ENCODE measurements around the gene CSPG4.
"Not testable (repeated sequence)": the region's sequence is repeated elsewhere in the genome, so short reads cannot be mapped to it uniquely, and the experiment has no call there.

Gene CSPG4

GRCh38 chr15:75720297-75720696 lies 7.6 kb upstream of the CSPG4 start:
- no peak for DNase-seq
- H3K79me2 ChIP-seq (ENCODE audit: low read length): no peaks in the 10 kb centered on the region

GRCh38 chr15:75718328-75718727 lies 5.7 kb upstream of the CSPG4 start:
- Histone ChIP-seq H3K36me3 (replicated peaks; ENCODE audit: insufficient read depth, low read length) (no peaks in the 10 kb centered on the region), H3K4me3 (ENCODE audit: low read length) (no peak overlapping the region), H3K4me2 (ENCODE audit: low read depth, low read length) (no peak overlapping the region), H2AFZ (ENCODE audit: low read length) (no peak overlapping the region), H3K9me2 (replicated peaks; ENCODE audit: insufficient read depth, low read length) (no peaks in the 10 kb centered on the region), H3K27me3 (replicated peaks; ENCODE audit: insufficient read depth, low read length) (peaks cover 3% of the 10 kb centered on the region; the same call in 1 of the 2 replicates), H3K79me2 (ENCODE audit: low read length) (no peaks in the 10 kb centered on the region), H4K20me1 (ENCODE audit: insufficient read depth, low read length) (no peaks in the 10 kb centered on the region), H3K4me1 (ENCODE audit: low read length) (0 out of 2 replicates have a peak, but pooled peaks cover 1% of the 10 kb centered on the region), H3K27ac (ENCODE audit: low read length) (no peak overlapping the region), H3F3A (ENCODE audit: insufficient read depth, low read length) (no peaks in the 10 kb centered on the region), H3K9ac (ENCODE audit: low read length) (no peak overlapping the region), H3K9me3 (replicated peaks; ENCODE audit: insufficient read depth, low read length) (no peaks in the 10 kb centered on the region)
- no peak for DNase-seq
- TF ChIP-seq CTCF (IDR thresholded peaks at IDR 0.05; ENCODE audit: low read length) (no peak), EZH2 (optimal IDR thresholded peaks at IDR 0.05; ENCODE audit: low read depth, low read length) (no peak), EZH2phosphoT487 (IDR thresholded peaks at IDR 0.05; ENCODE audit: low read length) (no peak)

More at GRCh38 chr15:75720297-75720696, 7.6 kb upstream of the CSPG4 start:
- TF ChIP-seq EZH2 (optimal IDR thresholded peaks at IDR 0.05; ENCODE audit: low read depth, low read length) (no peak), CTCF (IDR thresholded peaks at IDR 0.05; ENCODE audit: low read length) (no peak), EZH2phosphoT487 (IDR thresholded peaks at IDR 0.05; ENCODE audit: low read length) (no peak)
- Histone ChIP-seq H2AFZ (ENCODE audit: low read length) (no peak overlapping the region), H3K4me1 (ENCODE audit: low read length) (peaks cover 8% of the 10 kb centered on the region), H3K27ac (ENCODE audit: low read length) (no peak overlapping the region), H3K4me3 (ENCODE audit: low read length) (no peak overlapping the region), H4K20me1 (ENCODE audit: insufficient read depth, low read length) (no peaks in the 10 kb centered on the region), H3K4me2 (ENCODE audit: low read depth, low read length) (no peak overlapping the region), H3K27me3 (replicated peaks; ENCODE audit: insufficient read depth, low read length) (no peaks in the 10 kb centered on the region), H3K36me3 (replicated peaks; ENCODE audit: insufficient read depth, low read length) (no peaks in the 10 kb centered on the region), H3K9ac (ENCODE audit: low read length) (no peak overlapping the region), H3F3A (ENCODE audit: insufficient read depth, low read length) (no peaks in the 10 kb centered on the region), H3K9me2 (replicated peaks; ENCODE audit: insufficient read depth, low read length) (no peaks in the 10 kb centered on the region), H3K9me3 (replicated peaks; ENCODE audit: insufficient read depth, low read length) (no peaks in the 10 kb centered on the region)

GRCh38 chr15:75717001-75717400 lies 4.4 kb upstream of the CSPG4 start:
- H3K4me2 ChIP-seq (ENCODE audit: low read depth, low read length); H3K9ac ChIP-seq (ENCODE audit: low read length); H3F3A ChIP-seq (ENCODE audit: insufficient read depth, low read length); DNase-seq; H3K27ac ChIP-seq (ENCODE audit: low read length); H3K9me2 ChIP-seq (replicated peaks; ENCODE audit: insufficient read depth, low read length); H3K9me3 ChIP-seq (replicated peaks; ENCODE audit: insufficient read depth, low read length); H3K79me2 ChIP-seq (ENCODE audit: low read length); H2AFZ ChIP-seq (ENCODE audit: low read length); H4K20me1 ChIP-seq (ENCODE audit: insufficient read depth, low read length); H3K36me3 ChIP-seq (replicated peaks; ENCODE audit: insufficient read depth, low read length); H3K4me1 ChIP-seq (ENCODE audit: low read length); H3K4me3 ChIP-seq (ENCODE audit: low read length): not testable (repeated sequence)
- H3K27me3 ChIP-seq (replicated peaks; ENCODE audit: insufficient read depth, low read length): peaks cover 13% of the 10 kb centered on the region

- not testable (repeated sequence) for H3K9me3 ChIP-seq (replicated peaks; ENCODE audit: insufficient read depth, low read length); H3K36me3 ChIP-seq (replicated peaks; ENCODE audit: insufficient read depth, low read length); H3K27ac ChIP-seq (ENCODE audit: low read length); H3F3A ChIP-seq (ENCODE audit: insufficient read depth, low read length); H3K9ac ChIP-seq (ENCODE audit: low read length); H3K9me2 ChIP-seq (replicated peaks; ENCODE audit: insufficient read depth, low read length); H2AFZ ChIP-seq (ENCODE audit: low read length); H4K20me1 ChIP-seq (ENCODE audit: insufficient read depth, low read length); DNase-seq; H3K79me2 ChIP-seq (ENCODE audit: low read length); H3K4me3 ChIP-seq (ENCODE audit: low read length); H3K4me2 ChIP-seq (ENCODE audit: low read depth, low read length); H3K4me1 ChIP-seq (ENCODE audit: low read length)
- H3K27me3 ChIP-seq (replicated peaks; ENCODE audit: insufficient read depth, low read length): peaks cover 13% of the 10 kb centered on the region
These were observed 3.8 kb upstream of the CSPG4 start for GRCh38 chr15:75716249-75716950.

GRCh38 chr15:75715312-75715832 lies 2.7 kb upstream of the CSPG4 start:
- H4K20me1 ChIP-seq (ENCODE audit: insufficient read depth, low read length); H3K9me2 ChIP-seq (replicated peaks; ENCODE audit: insufficient read depth, low read length); DNase-seq; H3K4me1 ChIP-seq (ENCODE audit: low read length); H3K9ac ChIP-seq (ENCODE audit: low read length); H3K4me2 ChIP-seq (ENCODE audit: low read depth, low read length); H3K36me3 ChIP-seq (replicated peaks; ENCODE audit: insufficient read depth, low read length); H3F3A ChIP-seq (ENCODE audit: insufficient read depth, low read length); H3K27ac ChIP-seq (ENCODE audit: low read length); H3K4me3 ChIP-seq (ENCODE audit: low read length); H3K79me2 ChIP-seq (ENCODE audit: low read length); H3K9me3 ChIP-seq (replicated peaks; ENCODE audit: insufficient read depth, low read length); H2AFZ ChIP-seq (ENCODE audit: low read length): not testable (repeated sequence)
- H3K27me3 ChIP-seq (replicated peaks; ENCODE audit: insufficient read depth, low read length): peaks cover 13% of the 10 kb centered on the region

Data from MM.1S (cell line).